KOPT-K1 (cell line): Measurements from ENCODE around the gene AGK.

Source experiments
- H3K27ac ChIP-seq: fragments of 200-600 bp; sonication (generic); 2 replicates; pipeline ENCODE4 v1.5.1; 2016; ENCODE audit warnings: antibody characterized with exemption, mild to moderate bottlenecking, low read depth, low read length; ENCODE audit not compliant: poor library complexity, severe bottlenecking
- H3K36me3 ChIP-seq: fragments of 200-600 bp; sonication (generic); 2 replicates; pipeline ENCODE4 v1.5.1; 2017; ENCODE audit warnings: antibody characterized with exemption, mild to moderate bottlenecking, low read length, moderate library complexity; ENCODE audit not compliant: insufficient read depth
- H3K9me3 ChIP-seq: fragments of 200-600 bp; sonication (generic); 2 replicates; pipeline ENCODE4 v1.5.1; 2017; ENCODE audit warnings: antibody characterized with exemption, low read length, mild to moderate bottlenecking; ENCODE audit not compliant: insufficient read depth, poor library complexity, severe bottlenecking

The AGK gene

DNA sequence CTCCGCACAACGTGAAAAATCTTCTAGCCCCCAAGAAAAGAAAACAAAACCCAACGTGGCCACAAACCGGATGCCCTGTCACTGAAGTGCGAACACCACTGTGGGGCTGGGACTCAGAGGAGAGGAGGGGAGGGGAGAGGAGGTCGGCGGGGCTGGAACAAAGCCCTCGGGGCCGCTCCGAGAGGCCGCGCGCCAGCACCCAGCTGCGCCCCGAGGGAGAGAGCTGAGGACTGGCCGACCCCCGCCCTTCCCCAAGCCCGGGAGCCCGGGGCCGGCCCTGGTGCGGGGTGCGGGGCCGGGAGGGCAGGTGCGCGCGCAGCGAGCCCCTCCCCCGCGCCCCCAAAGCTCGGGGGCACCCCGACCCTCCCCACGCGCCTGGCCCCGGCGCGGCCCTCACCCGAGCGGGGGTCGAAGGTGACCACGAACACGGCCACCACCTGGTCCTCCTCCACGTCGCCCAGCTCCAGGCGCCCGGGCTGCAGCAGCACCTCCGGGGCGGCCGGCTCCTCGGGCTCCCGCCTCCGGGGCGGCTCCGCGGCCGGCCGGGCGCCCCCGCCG is 150.4 kb downstream of the AGK start:
- Histone ChIP-seq H3K36me3 (no peaks in the 10 kb centered on the region), H3K9me3 (no peaks in the 10 kb centered on the region), H3K27ac (peak overlapping the region; percentile 36)

DNA sequence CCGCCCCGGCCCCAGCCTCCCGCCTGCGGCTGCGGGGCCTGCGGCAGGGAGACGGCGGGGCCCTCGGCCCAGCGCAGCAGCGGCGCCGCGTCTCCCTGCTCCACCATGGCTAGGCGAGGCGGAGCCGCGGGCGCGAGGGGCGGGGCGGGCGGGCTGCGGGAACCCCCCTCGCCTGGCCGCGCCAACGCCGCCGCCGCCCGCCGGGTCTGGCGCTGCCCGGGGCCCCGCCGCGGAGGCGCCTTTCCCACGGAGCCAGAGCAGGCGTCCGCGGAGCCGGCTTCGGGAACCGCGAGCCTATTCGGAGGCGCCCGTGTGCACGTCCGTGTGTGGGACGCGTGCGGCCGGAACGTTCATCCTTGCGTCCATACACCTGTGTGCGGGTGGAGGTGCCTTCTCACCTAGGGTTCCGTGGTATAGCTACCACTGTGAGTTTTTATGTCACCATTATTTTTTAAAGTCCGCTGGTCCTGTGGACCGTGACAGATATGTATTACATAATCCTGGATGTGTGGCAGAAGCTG is 150.9 kb downstream of the AGK start, which contains the start of gene DENND11:
TSS of gene DENND11 (minus strand) at position 120 of the 521 bp plus-strand sequence. CDS start at position 107, 13 bp downstream.
- Histone ChIP-seq H3K27ac (peak within 1 kb of the TSS; percentile 36), H3K9me3 (no peaks in the 10 kb centered on the region)

DNA sequence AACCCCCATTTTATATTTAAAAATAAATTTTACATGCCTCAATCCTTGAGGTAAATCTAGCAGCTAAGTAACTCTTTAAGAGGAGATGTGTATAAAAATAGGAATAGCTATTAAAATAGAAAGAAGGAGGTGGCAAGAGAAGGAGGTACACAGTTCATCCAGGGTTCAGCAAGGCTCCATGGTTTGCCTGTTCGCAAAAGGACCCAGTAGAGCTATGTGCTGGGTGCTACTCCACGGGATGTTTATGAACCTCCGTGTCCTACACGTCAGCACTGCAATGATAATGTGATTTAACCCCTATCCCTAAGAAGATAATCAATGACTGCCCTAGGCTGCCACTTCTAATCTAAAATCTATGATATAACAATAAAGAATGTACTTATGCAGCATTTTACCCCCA is 151.7 kb downstream of the AGK start:
- Histone ChIP-seq H3K36me3 (no peaks in the 10 kb centered on the region), H3K27ac (no peak overlapping the region), H3K9me3 (no peaks in the 10 kb centered on the region)

More for the DNA sequence above, 150.9 kb downstream of the AGK start, which contains the start of gene DENND11:
- H3K36me3 ChIP-seq = no peaks in the 10 kb centered on the region

DNA sequence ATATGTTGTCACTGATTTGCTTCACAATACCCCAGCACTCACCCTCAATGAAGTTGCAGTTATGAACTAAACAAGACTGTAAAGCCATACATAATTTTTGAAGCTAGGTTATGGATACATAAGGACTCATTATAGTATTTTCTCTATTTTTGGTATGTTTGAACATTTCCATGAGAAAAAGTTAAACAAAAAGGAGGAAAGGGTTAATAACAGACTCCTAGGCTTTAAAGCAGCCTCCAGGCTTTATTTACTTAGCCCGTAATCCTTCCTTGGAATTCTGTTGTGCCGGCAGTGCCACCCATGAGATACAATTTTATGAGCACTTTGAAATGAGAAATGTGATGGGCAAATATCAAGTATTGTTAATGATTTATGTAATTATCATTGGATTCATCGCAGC is 152.9 kb downstream of the AGK start:
- Histone ChIP-seq H3K27ac (no peak overlapping the region), H3K36me3 (no peaks in the 10 kb centered on the region), H3K9me3 (no peaks in the 10 kb centered on the region)

DNA sequence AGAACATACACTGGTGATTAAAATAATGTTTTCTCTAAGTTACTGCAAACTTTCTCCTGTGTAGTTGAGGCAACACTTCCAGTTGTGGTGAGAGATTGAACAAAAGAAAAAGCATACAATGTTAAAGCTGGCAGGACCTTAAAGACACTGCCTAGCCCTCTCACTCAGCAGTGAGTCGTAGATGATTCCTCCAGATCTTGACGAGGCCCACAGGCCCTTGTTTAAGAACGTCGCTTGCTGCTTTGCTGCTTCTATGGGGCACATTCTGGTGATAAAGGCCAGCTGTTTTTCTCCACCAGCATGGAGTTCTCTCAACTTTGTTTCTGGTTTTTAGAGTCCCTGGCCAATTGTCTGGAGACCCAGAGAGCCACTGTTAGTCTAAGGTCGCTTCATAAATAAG is 153.5 kb downstream of the AGK start:
- H3K9me3 ChIP-seq = no peaks in the 10 kb centered on the region
- H3K36me3 ChIP-seq = no peaks in the 10 kb centered on the region
- no peak overlapping the region for H3K27ac ChIP-seq
